SK-N-MC (cell line): ENCODE measurements around the gene VPS8.

Experiments used
- EZH2 ChIP-seq: fragments of 200-600 bp; sonication (generic); IDR thresholded peaks from one replicate; pipeline ENCODE4 v1.6.1; 2017; ENCODE audit warnings: antibody characterized with exemption
- FOXP2 ChIP-seq: optimal IDR thresholded peaks from 2 replicates; pipeline ENCODE3; 2011; ENCODE audit warnings: mild to moderate bottlenecking, moderate library complexity; ENCODE audit not compliant: insufficient read depth; ENCODE audit errors: extremely low read length, control extremely low read depth
- POLR2AphosphoS5 ChIP-seq: IDR thresholded peaks from 2 replicates; pipeline ENCODE4 v1.6.1; 2012; ENCODE audit warnings: mild to moderate bottlenecking, low read depth, low read length, borderline replicate concordance

DNA sequence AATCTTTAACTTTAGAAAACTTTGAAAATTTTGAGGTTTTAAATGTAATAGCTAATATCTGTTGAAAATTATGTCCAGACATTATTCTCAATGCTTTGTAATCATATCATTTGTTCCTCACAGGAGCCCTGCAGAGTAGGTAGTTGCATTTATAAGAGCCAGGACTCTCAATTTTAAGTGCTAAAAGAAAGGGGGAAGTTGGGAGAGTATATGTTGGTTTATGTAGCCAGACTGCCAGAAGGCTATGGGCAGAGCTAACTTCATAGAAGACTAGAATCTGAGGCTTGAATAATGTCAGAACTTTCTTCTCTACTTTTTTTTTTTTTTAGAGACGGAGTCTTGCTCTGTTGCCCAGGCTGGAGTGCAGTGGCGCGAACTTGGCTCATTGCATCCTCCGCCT is 9.1 kb downstream of the VPS8 start:
- TF ChIP-seq POLR2AphosphoS5 (no peak), EZH2 (no peak), FOXP2 (no peak)
